ENCODE measurements around the gene STARD4.

GRCh38 chr5:111461255-111461671 lies 51.1 kb downstream of the STARD4 start:
- TF ChIP-seq, protein P1, sequence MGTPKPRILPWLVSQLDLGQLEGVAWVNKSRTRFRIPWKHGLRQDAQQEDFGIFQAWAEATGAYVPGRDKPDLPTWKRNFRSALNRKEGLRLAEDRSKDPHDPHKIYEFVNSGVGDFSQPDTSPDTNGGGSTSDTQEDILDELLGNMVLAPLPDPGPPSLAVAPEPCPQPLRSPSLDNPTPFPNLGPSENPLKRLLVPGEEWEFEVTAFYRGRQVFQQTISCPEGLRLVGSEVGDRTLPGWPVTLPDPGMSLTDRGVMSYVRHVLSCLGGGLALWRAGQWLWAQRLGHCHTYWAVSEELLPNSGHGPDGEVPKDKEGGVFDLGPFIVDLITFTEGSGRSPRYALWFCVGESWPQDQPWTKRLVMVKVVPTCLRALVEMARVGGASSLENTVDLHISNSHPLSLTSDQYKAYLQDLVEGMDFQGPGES (IDR thresholded peaks at IDR 0.05; ENCODE audit: low read depth, low read length) = no peak
- peak; percentile 55 for TF ChIP-seq CTCF (IDR thresholded peaks at IDR 0.05)
- TF ChIP-seq SMC3 (IDR thresholded peaks at IDR 0.05; ENCODE audit: low read depth, low read length) = peak; percentile 54
- TF ChIP-seq YY1 (IDR thresholded peaks at IDR 0.05; ENCODE audit: low read depth) = no peak
- TF ChIP-seq ELF1 (IDR thresholded peaks at IDR 0.05) = no peak
- TF ChIP-seq RFX5 (IDR thresholded peaks at IDR 0.05; ENCODE audit: low read length) = no peak
- TF ChIP-seq RAD21 (IDR thresholded peaks at IDR 0.05; ENCODE audit: low read length) = peak; percentile 84
- no peak for TF ChIP-seq RXRA (IDR thresholded peaks at IDR 0.05; ENCODE audit: borderline replicate concordance, low read depth)
- no peak for TF ChIP-seq POLR2AphosphoS5 (IDR thresholded peaks at IDR 0.05; ENCODE audit: low read depth, low read length)
- TF ChIP-seq USF2 (IDR thresholded peaks at IDR 0.05; ENCODE audit: borderline replicate concordance, low read depth, low read length) = no peak
- TF ChIP-seq RCOR1 (IDR thresholded peaks at IDR 0.05; ENCODE audit: low read length) = no peak

Measured in SK-N-SH (cell line).